GM04503 (cell line): ENCODE results near the gene HSD17B2.
"Not testable (repeated sequence)": the region's sequence is repeated elsewhere in the genome, so short reads cannot be mapped to it uniquely, and the experiment has no call there.

Source experiments
- DNase-seq: peaks from one replicate; pipeline ENCODE4 v3.0.0-alpha.2; 2012; ENCODE audit warnings: low read depth

Gene HSD17B2

GRCh38 chr16:82082097-82082496, 47.0 kb downstream of the HSD17B2 start:
- no peak for DNase-seq

GRCh38 chr16:82082543-82083244, 47.6 kb downstream of the HSD17B2 start:
- DNase-seq: no peak

- DNase-seq: no peak
Measured at GRCh38 chr16:82083710-82084353, 48.8 kb downstream of the HSD17B2 start.

GRCh38 chr16:82085011-82085779, 50.1 kb downstream of the HSD17B2 start:
- DNase-seq: no peak

GRCh38 chr16:82088483-82088882, 53.4 kb downstream of the HSD17B2 start:
- no peak for DNase-seq

GRCh38 chr16:82091241-82091640, 56.2 kb downstream of the HSD17B2 start:
- no peak for DNase-seq

- DNase-seq: no peak
Measured at GRCh38 chr16:82092711-82093110, 57.7 kb downstream of the HSD17B2 start.

GRCh38 chr16:82093666-82094300, 58.7 kb downstream of the HSD17B2 start:
- DNase-seq: no peak

GRCh38 chr16:82094942-82095540, 60.0 kb downstream of the HSD17B2 start:
- no peak for DNase-seq

GRCh38 chr16:82096641-82097040, 61.6 kb downstream of the HSD17B2 start:
- no peak for DNase-seq

GRCh38 chr16:82105107-82105506, 70.1 kb downstream of the HSD17B2 start:
- DNase-seq: no peak

- no peak for DNase-seq
Measured at GRCh38 chr16:82108100-82108499, 73.0 kb downstream of the HSD17B2 start.

- DNase-seq: no peak
Measured at GRCh38 chr16:82108774-82109173, 73.7 kb downstream of the HSD17B2 start.

- DNase-seq: not testable (repeated sequence)
Measured at GRCh38 chr16:82109266-82109665, 74.2 kb downstream of the HSD17B2 start.

GRCh38 chr16:82111944-82112343, 76.9 kb downstream of the HSD17B2 start:
- no peak for DNase-seq

GRCh38 chr16:82113741-82114140, 78.7 kb downstream of the HSD17B2 start:
- no peak for DNase-seq

- no peak for DNase-seq
Measured at GRCh38 chr16:82116535-82116934, 81.5 kb downstream of the HSD17B2 start.

GRCh38 chr16:82118749-82119148, 83.7 kb downstream of the HSD17B2 start:
- DNase-seq: no peak

- no peak for DNase-seq
Measured at GRCh38 chr16:82119405-82119804, 84.4 kb downstream of the HSD17B2 start.

- DNase-seq: no peak
Measured at GRCh38 chr16:82124651-82125050, 89.6 kb downstream of the HSD17B2 start.

- DNase-seq: no peak
Measured at GRCh38 chr16:82129881-82130280, 94.8 kb downstream of the HSD17B2 start.

GRCh38 chr16:82133798-82134197, 98.7 kb downstream of the HSD17B2 start:
- DNase-seq: no peak
